GM21367 (cell line): ENCODE data around the gene NBEAL2.

ENCODE experiments used
- ATAC-seq: cut with Tn5 transposase; IDR thresholded peaks from one replicate; pipeline ENCODE4 v1.9.1; 2021; ENCODE audit not compliant: unreplicated experiment

Gene NBEAL2

GRCh38 chr3:46986782-46987310, 7.4 kb downstream of the NBEAL2 start:
- no peak for ATAC-seq

- no peak for ATAC-seq
Measured at GRCh38 chr3:46987319-46987742, 7.9 kb downstream of the NBEAL2 start.

- ATAC-seq: peak; percentile 58
Measured at GRCh38 chr3:46987743-46988401, 8.4 kb downstream of the NBEAL2 start.

GRCh38 chr3:46988616-46989015, 9.2 kb downstream of the NBEAL2 start:
- no peak for ATAC-seq

- no peak for ATAC-seq
Measured at GRCh38 chr3:46989146-46989810, 9.8 kb downstream of the NBEAL2 start.

GRCh38 chr3:46990573-46991374, 11.3 kb downstream of the NBEAL2 start:
- ATAC-seq: peak; percentile 23

- ATAC-seq: no peak
Measured at GRCh38 chr3:46991406-46992165, 12.1 kb downstream of the NBEAL2 start.

GRCh38 chr3:46992231-46992630, 12.8 kb downstream of the NBEAL2 start:
- ATAC-seq: no peak

- ATAC-seq: no peak
Measured at GRCh38 chr3:46993292-46993691, 13.8 kb downstream of the NBEAL2 start.

- no peak for ATAC-seq
Measured at GRCh38 chr3:46993986-46994385, 14.5 kb downstream of the NBEAL2 start.

GRCh38 chr3:46994801-46995731, 15.6 kb downstream of the NBEAL2 start:
- ATAC-seq: no peak

GRCh38 chr3:46995901-46996562, 16.6 kb downstream of the NBEAL2 start:
- ATAC-seq: no peak

- no peak for ATAC-seq
Measured at GRCh38 chr3:46996689-46997452, 17.4 kb downstream of the NBEAL2 start.

GRCh38 chr3:46997453-46998091, 18.1 kb downstream of the NBEAL2 start:
- no peak for ATAC-seq

- ATAC-seq: no peak
Measured at GRCh38 chr3:46998121-46998851, 18.8 kb downstream of the NBEAL2 start.

- no peak for ATAC-seq
Measured at GRCh38 chr3:46998852-46999515, 19.5 kb downstream of the NBEAL2 start.
